Right atrium auricular region (tissue), 2 donors: ENCODE results near the gene ZBTB7C. TPM values are rescaled to one million over a fixed set of nuclear protein-coding genes. Genes with fewer than 3 reads are reported as not detected.

Experiments
- DNase-seq: peaks from one replicate; pipeline ENCODE4 v3.0.0-alpha.2; 2019; ENCODE audit warnings: low spot score
- H3K27ac ChIP-seq, 2 donors: fragments of 200-600 bp; sonication (generic); 1 replicate in 1 of 2; 2 replicates in 1 of 2; pipeline ENCODE4 v1.5.1; 2016 to 2019
- H3K27me3 ChIP-seq, 2 donors: fragments of 200-600 bp; sonication (generic); one replicate each; pipeline versions ENCODE4 v1.5.1 to v1.6.0; 2017 to 2019
- H3K36me3 ChIP-seq: fragments of 200-600 bp; sonication (generic); one replicate; pipeline ENCODE4 v1.5.1; 2016
- H3K4me1 ChIP-seq, 2 donors: fragments of 200-600 bp; sonication (generic); one replicate each; pipeline versions ENCODE4 v1.5.1 to v1.6.0; 2017 to 2019
- H3K4me3 ChIP-seq, 2 donors: fragments of 200-600 bp; sonication (generic); 1 replicate in 1 of 2; 2 replicates in 1 of 2; pipeline ENCODE4 v1.5.1; 2017 to 2019; ENCODE audit warnings: mild to moderate bottlenecking in 1 of 2, moderate library complexity in 1 of 2
- H3K9me3 ChIP-seq, 2 donors: fragments of 200-600 bp; sonication (generic); one replicate each; pipeline ENCODE4 v1.5.1; 2019
- CTCF ChIP-seq, 2 donors: fragments of 200-600 bp; sonication (generic); IDR thresholded peaks; one replicate each; pipeline ENCODE4 v1.5.1; 2019; ENCODE audit warnings: antibody characterized with exemption in 2 of 2
- total RNA-seq, 2 donors: library from RNA; depleted of rRNA; stranded (reverse); fragments of >200 nt; gene quantifications; one replicate each; pipeline ENCODE4 v1.1.0, GENCODE V29; 2016

The ZBTB7C gene
- total RNA-seq, 2 donors from 2014 or later: 1.8 to 7.7 TPM

DNA sequence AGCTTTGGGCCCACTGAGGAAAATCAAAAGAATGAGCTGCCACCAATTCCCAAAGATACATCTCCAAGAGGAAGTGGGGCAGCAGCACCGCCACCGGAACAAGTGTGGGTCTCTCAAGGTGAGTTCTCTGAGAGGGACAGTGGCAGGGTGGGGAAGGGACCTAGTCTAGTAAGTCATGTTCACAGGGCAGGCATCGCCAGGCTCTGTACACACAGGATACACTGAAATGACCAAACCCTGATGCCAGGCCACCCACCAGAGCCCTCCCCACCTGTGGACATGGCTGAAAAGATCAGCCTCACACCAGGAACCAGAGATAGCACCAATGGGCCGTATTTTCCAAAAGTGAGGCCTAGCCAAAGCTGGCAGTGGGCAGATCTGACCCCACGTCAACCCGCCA is 370.5 kb downstream of the ZBTB7C start:
- no peak overlapping the region for H3K4me3 ChIP-seq
- no peaks in the 10 kb centered on the region for H3K36me3 ChIP-seq
- no peak overlapping the region for H3K27ac ChIP-seq
- no peak for DNase-seq
- no peaks in the 10 kb centered on the region for H3K27me3 ChIP-seq
- TF ChIP-seq CTCF (IDR thresholded peaks at IDR 0.05): no peak
- H3K9me3 ChIP-seq: peaks cover 0 to 5% of the 10 kb centered on the region in 2 donors
- H3K4me1 ChIP-seq: peaks cover 0 to 19% of the 10 kb centered on the region in 2 donors

DNA sequence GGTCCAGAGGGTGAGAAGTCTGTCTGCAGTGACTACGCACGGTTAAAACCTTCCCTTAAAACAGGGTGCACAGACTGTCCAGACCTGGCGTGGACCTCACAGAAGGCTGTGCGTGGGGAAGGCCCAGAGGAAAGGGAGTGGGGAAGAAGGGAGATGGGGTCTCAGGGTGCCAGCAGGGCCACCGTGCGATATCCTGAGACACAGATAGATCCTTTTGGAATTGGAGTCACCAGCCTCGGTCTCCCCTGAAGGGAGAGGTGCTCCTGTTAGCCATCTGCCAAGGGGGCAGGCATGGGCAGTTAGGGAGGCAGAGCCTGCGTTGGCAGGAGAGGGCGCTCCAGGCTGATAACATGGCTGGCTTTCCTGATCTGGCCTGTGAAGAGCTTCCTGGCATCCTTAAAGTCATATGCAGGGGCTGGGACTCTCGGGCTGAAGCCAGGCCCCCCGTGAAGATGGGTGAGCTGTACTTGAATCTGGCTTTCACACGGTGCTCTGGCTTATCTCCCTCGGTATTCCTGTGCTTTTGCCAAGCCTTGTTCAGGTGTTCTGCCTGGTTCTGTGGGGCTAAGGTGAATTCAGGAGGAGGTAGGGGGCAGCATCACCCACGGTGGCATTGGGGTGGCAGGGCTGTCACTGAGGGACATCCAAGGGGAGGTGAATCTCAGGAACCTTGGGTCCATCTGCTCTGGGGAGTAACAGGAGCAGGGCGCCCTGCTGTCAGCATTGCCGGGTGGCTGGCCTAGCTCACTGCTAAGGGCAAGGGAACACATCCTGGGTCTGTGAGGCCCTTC is 371.5 kb downstream of the ZBTB7C start:
- peaks cover 0 to 19% of the 10 kb centered on the region in 2 donors for H3K4me1 ChIP-seq
- peak; percentile 21 to 67 for TF ChIP-seq CTCF (IDR thresholded peaks at IDR 0.05)
- H3K27ac ChIP-seq: no peak overlapping the region
- H3K4me3 ChIP-seq: no peak overlapping the region
- DNase-seq: no peak
- no peaks in the 10 kb centered on the region for H3K36me3 ChIP-seq
- H3K27me3 ChIP-seq: no peaks in the 10 kb centered on the region
- H3K9me3 ChIP-seq: no peaks in the 10 kb centered on the region

DNA sequence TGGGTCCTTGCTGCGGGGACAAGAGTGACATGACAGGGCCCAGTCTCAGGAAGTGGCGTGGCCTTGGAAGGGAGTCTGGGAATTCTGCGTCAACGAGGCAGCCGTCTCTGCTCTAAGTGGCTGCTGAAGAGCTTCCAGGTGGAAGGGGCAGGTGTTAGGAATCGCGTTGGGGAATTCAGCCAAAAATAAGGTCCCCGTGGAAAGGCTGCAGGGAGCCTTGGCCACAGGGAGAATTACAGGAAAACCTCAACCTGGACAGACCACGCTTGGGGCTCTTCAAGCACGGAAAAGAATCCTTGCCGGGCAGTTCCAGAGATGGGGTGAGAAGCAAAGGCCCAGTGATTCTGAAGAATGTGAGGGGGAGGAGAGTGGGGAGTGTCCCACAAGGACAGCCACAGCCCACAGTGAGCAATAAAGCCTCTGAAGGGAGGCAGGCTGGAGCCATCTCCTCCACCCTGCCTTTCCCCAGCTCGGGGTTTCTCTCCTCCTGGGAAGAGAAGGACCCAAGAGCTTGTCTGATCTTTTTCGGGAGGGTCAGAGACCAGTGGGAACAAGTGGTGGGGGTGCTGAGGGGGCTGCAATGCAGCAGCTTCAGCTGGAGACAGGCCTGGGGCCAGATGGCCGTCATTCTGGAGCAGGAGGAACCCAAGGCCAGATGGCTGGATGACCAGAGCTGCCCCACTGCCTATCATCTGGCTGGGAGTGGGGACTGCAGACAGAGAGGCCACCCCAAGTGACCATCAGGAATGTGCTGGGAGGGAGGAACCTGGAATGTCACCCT is 372.4 kb downstream of the ZBTB7C start:
- H3K4me1 ChIP-seq: peaks cover 0 to 19% of the 10 kb centered on the region in 2 donors
- no peaks in the 10 kb centered on the region for H3K36me3 ChIP-seq
- no peak overlapping the region for H3K4me3 ChIP-seq
- no peak for DNase-seq
- no peaks in the 10 kb centered on the region for H3K27me3 ChIP-seq
- no peaks in the 10 kb centered on the region for H3K9me3 ChIP-seq
- TF ChIP-seq CTCF (IDR thresholded peaks at IDR 0.05): no peak
- H3K27ac ChIP-seq: peak overlapping the region in 1 of 2 donors; percentile 0

- H3K4me1 ChIP-seq: peaks cover 0 to 19% of the 10 kb centered on the region in 2 donors
- H3K9me3 ChIP-seq: no peaks in the 10 kb centered on the region
- H3K4me3 ChIP-seq: no peak overlapping the region
- H3K27ac ChIP-seq: peak overlapping the region in 1 of 2 donors; percentile 10
- no peaks in the 10 kb centered on the region for H3K27me3 ChIP-seq
- DNase-seq: peak; percentile 72
- no peak for TF ChIP-seq CTCF (IDR thresholded peaks at IDR 0.05)
- no peaks in the 10 kb centered on the region for H3K36me3 ChIP-seq
Observed at GRCh38 chr18:48036226-48036625, 373.0 kb downstream of the ZBTB7C start.

DNA sequence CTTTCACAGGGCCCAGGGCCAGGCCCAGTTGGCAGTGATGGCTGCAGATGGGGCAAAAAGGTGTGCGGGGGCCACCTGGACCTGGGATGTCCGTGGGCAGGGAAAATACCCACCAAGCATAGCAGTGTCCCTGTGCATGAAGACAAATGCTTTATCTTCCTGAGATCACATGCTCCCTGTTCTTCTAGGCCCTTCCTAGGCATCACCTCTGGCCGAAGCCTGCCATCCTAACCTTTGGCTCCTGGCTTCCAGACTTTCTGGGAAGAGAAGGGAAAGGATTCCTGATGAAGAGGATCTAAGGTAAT is 373.7 kb downstream of the ZBTB7C start:
- Histone ChIP-seq H3K4me1 (peaks cover 0 to 19% of the 10 kb centered on the region in 2 donors), H3K27ac (peak overlapping the region in 1 of 2 donors; percentile 10), H3K9me3 (no peaks in the 10 kb centered on the region), H3K27me3 (no peaks in the 10 kb centered on the region), H3K4me3 (no peak overlapping the region), H3K36me3 (no peaks in the 10 kb centered on the region)
- DNase-seq: no peak
- TF ChIP-seq CTCF (IDR thresholded peaks at IDR 0.05): no peak
